Endothelial cell of umbilical vein (primary cell): ENCODE measurements around the gene LXN. TPM values are rescaled to one million over a fixed set of nuclear protein-coding genes. Genes with fewer than 3 reads are reported as not detected.
"Not testable (repeated sequence)": the region's sequence is repeated elsewhere in the genome, so short reads cannot be mapped to it uniquely, and the experiment has no call there.

Experiments
- BruUV-seq: library from RNA; stranded (reverse); fragments of 400-500 nt; replicated peaks from 2 replicates; lab custom pipeline; 2021; lab: Mats Ljungman, UMichigan
- CTCF ChIA-PET: fragments of 300-600, 350-600 bp; sonication (Branson Sonifier 250); formaldehyde crosslinking; loops from one replicate; lab custom pipeline; 2021; ENCODE audit warnings: antibody characterized with exemption, inconsistent platforms; lab: Charles Lee
- POLR2A ChIA-PET: fragments of 300-600, 350-600 bp; sonication (Branson Sonifier 250); formaldehyde crosslinking; loops from one replicate; lab custom pipeline; 2021; ENCODE audit warnings: antibody characterized with exemption, inconsistent platforms; lab: Charles Lee
- DNase-seq: peaks from one replicate; pipeline ENCODE4 v3.0.0-alpha.2; 2011; ENCODE audit warnings: low read depth, low spot score
- FAIRE-seq: peaks from 2 replicates; lab custom pipeline; 2011; peaks lifted over from hg19 to GRCh38; lab: Jason Lieb, UNC
- H2AFZ ChIP-seq: 2 replicates; pipeline ENCODE4 v1.6.0; 2012; ENCODE audit warnings: low read depth, low read length, control low read depth, inconsistent platforms
- H3K27ac ChIP-seq: 2 replicates; pipeline ENCODE4 v1.5.1; 2011; ENCODE audit warnings: low read depth, mild to moderate bottlenecking, control low read depth, low read length, moderate library complexity; ENCODE audit not compliant: insufficient read depth
- H3K27me3 ChIP-seq, 2 experiments: 2 replicates each; pipeline versions ENCODE4 v1.6.0 to v1.6.1; 2011; ENCODE audit warnings: low read length in 2 of 2, mixed read lengths in 1 of 2; ENCODE audit not compliant: control insufficient read depth in 2 of 2, insufficient read depth in 2 of 2
- H3K36me3 ChIP-seq, 2 experiments: 2 replicates in 1 of 2; 3 replicates in 1 of 2; pipeline ENCODE4 v1.5.1; 2011; ENCODE audit warnings: low read length in 2 of 2, mild to moderate bottlenecking in 1 of 2, moderate library complexity in 1 of 2; ENCODE audit not compliant: control insufficient read depth in 2 of 2, insufficient read depth in 2 of 2; ENCODE audit errors: extremely low read depth in 1 of 2
- H3K4me1 ChIP-seq: 3 replicates; pipeline ENCODE4 v1.5.1; 2011; ENCODE audit warnings: mild to moderate bottlenecking, low read length; ENCODE audit not compliant: control insufficient read depth, insufficient read depth; ENCODE audit errors: extremely low read depth
- H3K4me2 ChIP-seq: 2 replicates; pipeline ENCODE4 v1.6.1; 2011; ENCODE audit warnings: low read length, control low read depth, mixed read lengths; ENCODE audit not compliant: insufficient read depth
- H3K4me3 ChIP-seq, 3 experiments: fragments of 200-600 bp in 1 of 3; sonication (generic), shearing (Covaris generic) in 1 of 3; replicated peaks in 1 of 3; 2 replicates each; pipeline ENCODE4 v1.5.1; 2011 to 2016; ENCODE audit warnings: control low read depth in 3 of 3, low read length in 3 of 3, mild to moderate bottlenecking in 2 of 3, inconsistent platforms in 1 of 3, low read depth in 1 of 3, moderate library complexity in 1 of 3; ENCODE audit not compliant: insufficient read depth in 1 of 3
- H3K79me2 ChIP-seq: 2 replicates; pipeline ENCODE4 v1.6.0; 2012; ENCODE audit warnings: low read length, inconsistent platforms; ENCODE audit not compliant: control insufficient read depth, insufficient read depth
- H3K9ac ChIP-seq: replicated peaks from 2 replicates; pipeline ENCODE3; 2011; ENCODE audit warnings: low read length, control low read depth; ENCODE audit not compliant: insufficient read depth; ENCODE audit errors: extremely low read depth
- H3K9me1 ChIP-seq: replicated peaks from 3 replicates; pipeline ENCODE4 v1.6.0; 2011; ENCODE audit warnings: mild to moderate bottlenecking, low read length; ENCODE audit not compliant: control insufficient read depth, insufficient read depth; ENCODE audit errors: extremely low read depth
- H3K9me3 ChIP-seq: replicated peaks from 2 replicates; pipeline ENCODE4 v1.5.1; 2012; ENCODE audit warnings: low read length, inconsistent platforms; ENCODE audit not compliant: control insufficient read depth, insufficient read depth
- H4K20me1 ChIP-seq: replicated peaks from 2 replicates; pipeline ENCODE3; 2011; ENCODE audit warnings: mild to moderate bottlenecking, low read length; ENCODE audit not compliant: control insufficient read depth, insufficient read depth; ENCODE audit errors: extremely low read depth
- JUN ChIP-seq: IDR thresholded peaks from 2 replicates; pipeline ENCODE4 v1.6.1; 2011; ENCODE audit warnings: borderline replicate concordance, low read depth; ENCODE audit not compliant: insufficient read length, insufficient read depth
- MYC ChIP-seq: IDR thresholded peaks from one replicate; pipeline ENCODE4 v1.6.1; 2011; ENCODE audit warnings: mild to moderate bottlenecking, low read depth, low read length
- POLR2AphosphoS5 ChIP-seq: IDR thresholded peaks from 2 replicates; pipeline ENCODE4 v1.6.1; 2012; ENCODE audit warnings: low read depth, mild to moderate bottlenecking, control low read depth, low read length, moderate library complexity; ENCODE audit not compliant: insufficient read depth
- dilution Hi-C: fragments of 300-500 bp; cut with MboI; formaldehyde crosslinking; loops from one replicate; pipeline ENCODE4 v1.15.0; 2019; ENCODE audit warnings: low sequenced_read_pairs; ENCODE audit not compliant: extremely low pct_ligation_motif_present
- intact Hi-C: fragments of 100-400 bp; cut with micrococcal nuclease; formaldehyde crosslinking; loops from one replicate; pipeline ENCODE4 v1.10.0; 2022
- polyA plus RNA-seq, 4 experiments: library from polyadenylated mRNA; depleted of rRNA in 3 of 4; stranded (reverse) in 3 of 4; unstranded in 1 of 4; fragments of >200 nt; gene quantifications; 2 replicates each; pipeline versions ENCODE4 v1.2.1 to v1.2.3, GENCODE V29; 2011 to 2012; ENCODE audit warnings: missing spikeins in 1 of 4
- total RNA-seq: library from RNA; stranded (reverse); gene quantifications from 2 replicates; pipeline ENCODE4 v1.2.3, GENCODE V29; 2021

Gene LXN
- total and polyA plus RNA-seq, 2 donors (not counting 3 experiments of a cell fraction or from before 2014, with no cell fraction given) = 56.9 to 118 TPM

- BruUV-seq, H2AFZ ChIP-seq, H3K36me3 ChIP-seq, H3K4me3 ChIP-seq, H3K4me1 ChIP-seq, dilution Hi-C loops, H3K79me2 ChIP-seq, POLR2A ChIA-PET, H3K27me3 ChIP-seq, H4K20me1 ChIP-seq, H3K9me1 ChIP-seq, H3K4me2 ChIP-seq, intact Hi-C loops, H3K9me3 ChIP-seq, DNase-seq, H3K27ac ChIP-seq, FAIRE-seq, H3K9ac ChIP-seq: not testable (repeated sequence)
- CTCF ChIA-PET = interaction anchor here (1.0 to 4.0 kb wide), 4 partner anchors 10 to 42 kb away, joined by 3 to 27 read pairs (median 3); no protein-coding TSS in a partner anchor
These were observed 21.5 kb upstream of the LXN start for GRCh38 chr3:158693866-158694456.

DNA sequence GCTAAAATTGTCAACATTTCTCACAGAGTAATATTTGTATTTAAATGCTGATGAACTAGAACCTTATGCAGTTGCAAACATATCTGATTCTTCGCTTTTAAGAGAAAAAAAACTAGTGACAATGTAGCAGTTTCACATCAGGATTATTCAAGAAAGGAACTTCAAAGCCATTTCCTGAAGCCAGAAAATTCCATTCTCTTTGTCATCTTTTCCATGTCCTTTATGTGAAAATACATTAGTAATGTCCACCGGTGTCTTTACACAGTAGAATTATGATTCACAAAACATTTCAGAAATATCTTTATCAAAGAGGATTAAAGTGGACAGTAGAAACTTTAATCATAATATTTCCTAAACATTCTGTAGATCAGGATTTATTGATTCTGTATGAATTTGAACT lies 12.7 kb upstream of the LXN start:
- Histone ChIP-seq H3K79me2 (no peaks in the 10 kb centered on the region), H3K4me3 (no peak overlapping the region), H3K9ac (peak overlapping the region; percentile 11), H3K4me1 (peaks cover 11% of the 10 kb centered on the region), H4K20me1 (no peaks in the 10 kb centered on the region), H3K36me3 (peaks cover 0 to 6% of the 10 kb centered on the region in 2 experiments), H2AFZ (no peak overlapping the region), H3K9me3 (no peaks in the 10 kb centered on the region), H3K27me3 (no peaks in the 10 kb centered on the region), H3K27ac (peak overlapping the region; percentile 65), H3K4me2 (peak overlapping the region; percentile 38), H3K9me1 (no peaks in the 10 kb centered on the region)
- no TSS peak for BruUV-seq
- DNase-seq (peak; percentile 77), FAIRE-seq (no peak)
- POLR2A ChIA-PET = no interaction called here
- intact Hi-C loops = no loop called here
- CTCF ChIA-PET = interaction anchor here (4.3 kb wide), 1 partner anchor 8 kb away, joined by 28 read pairs; no protein-coding TSS in a partner anchor
- TF ChIP-seq POLR2AphosphoS5 (no peak), MYC (no peak), JUN (peak; percentile 50)
- dilution Hi-C loops = no loop called here
